ENCODE data around the gene SLC35G2.
A peak's percentile ranks its signal among the peaks of the same experiment; 100 is the strongest.

- no peak for TF ChIP-seq MAFK (IDR thresholded peaks at IDR 0.05; ENCODE audit: partially characterized antibody)
- TF ChIP-seq POLR2A (IDR thresholded peaks at IDR 0.05; ENCODE audit: low read length), result peak; percentile 30; the same call in 1 of the 2 replicates
- no peak for TF ChIP-seq MYC (IDR thresholded peaks at IDR 0.05; ENCODE audit: borderline replicate concordance, low read length)
- TF ChIP-seq, protein P1, sequence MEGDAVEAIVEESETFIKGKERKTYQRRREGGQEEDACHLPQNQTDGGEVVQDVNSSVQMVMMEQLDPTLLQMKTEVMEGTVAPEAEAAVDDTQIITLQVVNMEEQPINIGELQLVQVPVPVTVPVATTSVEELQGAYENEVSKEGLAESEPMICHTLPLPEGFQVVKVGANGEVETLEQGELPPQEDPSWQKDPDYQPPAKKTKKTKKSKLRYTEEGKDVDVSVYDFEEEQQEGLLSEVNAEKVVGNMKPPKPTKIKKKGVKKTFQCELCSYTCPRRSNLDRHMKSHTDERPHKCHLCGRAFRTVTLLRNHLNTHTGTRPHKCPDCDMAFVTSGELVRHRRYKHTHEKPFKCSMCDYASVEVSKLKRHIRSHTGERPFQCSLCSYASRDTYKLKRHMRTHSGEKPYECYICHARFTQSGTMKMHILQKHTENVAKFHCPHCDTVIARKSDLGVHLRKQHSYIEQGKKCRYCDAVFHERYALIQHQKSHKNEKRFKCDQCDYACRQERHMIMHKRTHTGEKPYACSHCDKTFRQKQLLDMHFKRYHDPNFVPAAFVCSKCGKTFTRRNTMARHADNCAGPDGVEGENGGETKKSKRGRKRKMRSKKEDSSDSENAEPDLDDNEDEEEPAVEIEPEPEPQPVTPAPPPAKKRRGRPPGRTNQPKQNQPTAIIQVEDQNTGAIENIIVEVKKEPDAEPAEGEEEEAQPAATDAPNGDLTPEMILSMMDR (IDR thresholded peaks at IDR 0.05), result no peak
- TF ChIP-seq REST (IDR thresholded peaks at IDR 0.05), result no peak
- no peak for TF ChIP-seq HMGXB4 (CRISPR knock-in tag; IDR thresholded peaks at IDR 0.05; ENCODE audit: borderline replicate concordance)
- no peak for TF ChIP-seq POLR2AphosphoS2 (conservative IDR thresholded peaks at IDR 0.05; ENCODE audit: low read length)
- TF ChIP-seq CEBPB (IDR thresholded peaks at IDR 0.05), result no peak
- TF ChIP-seq ESRRA (IDR thresholded peaks at IDR 0.05; ENCODE audit: borderline replicate concordance, low read length), result no peak
- TF ChIP-seq GATA3 (IDR thresholded peaks at IDR 0.05; ENCODE audit: borderline replicate concordance), result no peak
- TF ChIP-seq EP300 (IDR thresholded peaks at IDR 0.05), result no peak
These were observed at the start of gene SLC35G2 for GRCh38 chr3:136818769-136819391.
